Right renal cortex interstitium (tissue), 3 donors: ENCODE data around the gene DUS3L. TPM values are rescaled to one million over a fixed set of nuclear protein-coding genes. Genes with fewer than 3 reads are reported as not detected.

Experiments used
- DNase-seq, 3 donors: peaks; one replicate each; pipeline ENCODE4 v3.0.0-alpha.2; 2013; ENCODE audit warnings: low read depth in 3 of 3, low spot score in 2 of 3
- polyA plus RNA-seq, 3 donors: library from polyadenylated mRNA; unstranded; fragments of 120-200 nt; gene quantifications; one replicate each; pipeline ENCODE4 v1.2.1, GENCODE V29; 2013; ENCODE audit not compliant: insufficient read length in 3 of 3

The DUS3L gene
- polyA plus RNA-seq, 3 donors: 18.4 to 22.1 (median 20.9) TPM

DNA sequence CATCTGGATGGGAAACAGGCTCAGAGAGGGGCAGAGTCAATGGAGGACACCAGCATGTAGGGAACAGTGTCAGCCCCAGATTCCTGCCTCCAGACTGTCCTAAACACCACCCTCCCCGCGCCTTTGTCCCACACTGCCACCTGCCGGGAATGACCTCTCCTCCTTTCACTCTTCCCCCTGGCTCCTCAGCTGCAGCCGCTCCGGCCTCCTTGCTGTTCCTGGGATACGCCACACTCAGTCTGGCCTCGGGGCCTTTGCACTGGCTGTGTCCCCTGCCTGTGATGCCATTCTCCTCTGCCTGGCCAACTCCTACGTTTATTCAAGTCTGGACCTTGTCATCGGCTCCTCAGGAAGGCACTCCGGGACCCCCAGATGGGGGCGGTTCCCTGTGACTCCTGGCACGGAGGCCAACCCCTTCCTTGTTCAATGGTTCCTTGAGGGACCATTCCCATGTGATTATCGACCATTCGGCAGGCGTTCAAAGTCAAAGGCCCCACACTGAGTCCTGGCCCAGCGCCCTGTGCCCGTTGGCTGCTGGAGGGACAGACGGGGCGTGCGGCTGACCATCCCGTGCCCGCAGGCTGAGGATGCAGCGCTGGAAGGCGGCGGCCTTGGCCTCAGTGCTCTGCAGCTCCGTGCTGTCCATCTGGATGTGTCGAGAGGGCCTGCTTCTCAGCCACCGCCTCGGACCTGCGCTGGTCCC is 32.8 kb upstream of the DUS3L start:
- no peak for DNase-seq

- DNase-seq: no peak
Observed at GRCh38 chr19:5822181-5822844, 31.4 kb upstream of the DUS3L start.

- no peak for DNase-seq
Observed at GRCh38 chr19:5821521-5822180, 30.7 kb upstream of the DUS3L start.

- no peak for DNase-seq
Observed at GRCh38 chr19:5820785-5821184, 29.8 kb upstream of the DUS3L start.

GRCh38 chr19:5818594-5818993 is 27.6 kb upstream of the DUS3L start:
- no peak for DNase-seq

DNA sequence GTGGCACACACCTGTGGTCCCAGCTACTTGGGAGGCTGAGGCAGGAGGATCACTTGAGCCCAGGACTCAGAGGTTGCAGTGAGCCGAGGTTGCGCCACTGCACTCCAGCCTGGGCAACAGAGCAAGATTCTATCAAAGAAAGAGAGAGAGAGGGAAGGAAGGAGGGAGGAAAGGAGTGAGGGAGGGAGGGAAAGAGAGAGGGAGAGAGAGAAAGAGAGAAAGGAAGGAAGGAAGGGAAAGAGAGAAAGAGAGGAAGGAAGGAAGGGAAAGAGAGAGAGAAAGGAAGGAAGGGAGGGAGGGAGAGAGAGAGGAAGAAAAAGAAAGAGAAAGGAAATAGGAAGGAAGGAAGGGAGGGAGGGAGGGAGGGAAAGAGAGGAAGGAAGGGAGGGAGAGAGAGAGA is 26.3 kb upstream of the DUS3L start:
- no peak for DNase-seq

DNA sequence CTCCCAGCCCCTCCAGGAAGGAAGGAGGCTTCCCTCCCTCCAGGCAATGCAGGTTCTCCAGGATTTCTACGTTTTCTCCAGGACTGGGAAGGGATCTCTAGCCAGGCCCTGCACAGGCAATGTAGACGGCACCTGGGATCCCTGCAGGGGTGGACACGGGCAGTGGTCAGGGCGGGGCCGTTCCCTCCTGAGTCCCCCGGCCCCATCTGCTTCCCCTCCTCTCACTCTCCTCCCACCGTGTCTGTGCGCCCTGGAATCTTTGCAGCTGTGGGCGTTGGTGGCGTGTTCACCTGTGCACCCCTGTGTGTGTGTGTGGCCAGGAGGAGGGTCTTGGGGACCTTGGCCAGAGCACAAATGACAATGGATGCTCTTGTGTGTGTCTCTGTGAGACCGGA is 23.9 kb upstream of the DUS3L start:
- no peak for DNase-seq

GRCh38 chr19:5814123-5814851 is 23.3 kb upstream of the DUS3L start:
- DNase-seq: no peak

GRCh38 chr19:5811117-5811516 is 20.2 kb upstream of the DUS3L start:
- DNase-seq: no peak

DNA sequence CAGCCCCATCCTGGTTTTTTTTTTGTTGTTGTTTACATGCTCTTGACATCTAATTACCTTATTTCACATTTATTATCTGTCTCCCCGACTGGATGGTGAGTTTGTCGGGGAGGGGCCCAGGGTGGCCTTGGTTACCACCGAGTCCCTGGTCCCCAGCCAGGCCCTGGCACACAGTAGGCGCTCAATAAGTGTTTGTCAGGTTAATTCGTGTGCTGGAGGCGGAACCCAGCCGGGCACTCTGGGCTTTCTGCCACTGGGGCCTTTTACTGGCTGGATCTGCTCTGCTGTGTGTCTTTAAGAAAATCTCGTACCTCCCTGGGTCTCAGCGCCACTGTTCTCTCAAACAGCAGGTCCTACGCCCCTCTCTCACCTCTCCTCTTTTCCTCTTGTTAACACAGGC is 18.5 kb upstream of the DUS3L start:
- DNase-seq: no peak

- no peak for DNase-seq
Observed at GRCh38 chr19:5809053-5809452, 18.1 kb upstream of the DUS3L start.

GRCh38 chr19:5808120-5808816 is 17.3 kb upstream of the DUS3L start:
- DNase-seq: no peak

- DNase-seq: no peak
Observed at GRCh38 chr19:5806905-5807304, 15.9 kb upstream of the DUS3L start.

DNA sequence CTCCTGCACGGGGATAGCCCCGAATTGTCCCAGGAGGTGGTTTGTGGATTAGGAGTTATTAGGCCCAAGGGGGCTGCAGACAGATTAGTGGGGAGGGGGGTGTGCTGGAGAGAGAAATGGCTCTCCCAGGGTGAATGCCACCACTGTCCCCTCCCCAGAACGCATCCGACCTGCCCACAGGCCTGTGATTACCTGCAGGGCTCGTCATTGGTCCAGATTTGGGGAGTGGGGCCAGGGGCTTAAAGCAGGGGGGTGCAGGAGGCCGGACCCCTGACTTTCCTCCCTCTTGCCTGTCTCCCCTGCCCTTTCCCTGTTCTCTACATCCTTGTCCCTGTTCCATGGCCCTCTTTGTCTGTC is 15.1 kb upstream of the DUS3L start:
- DNase-seq: no peak

- DNase-seq: no peak
Observed at GRCh38 chr19:5805462-5806132, 14.6 kb upstream of the DUS3L start.

DNA sequence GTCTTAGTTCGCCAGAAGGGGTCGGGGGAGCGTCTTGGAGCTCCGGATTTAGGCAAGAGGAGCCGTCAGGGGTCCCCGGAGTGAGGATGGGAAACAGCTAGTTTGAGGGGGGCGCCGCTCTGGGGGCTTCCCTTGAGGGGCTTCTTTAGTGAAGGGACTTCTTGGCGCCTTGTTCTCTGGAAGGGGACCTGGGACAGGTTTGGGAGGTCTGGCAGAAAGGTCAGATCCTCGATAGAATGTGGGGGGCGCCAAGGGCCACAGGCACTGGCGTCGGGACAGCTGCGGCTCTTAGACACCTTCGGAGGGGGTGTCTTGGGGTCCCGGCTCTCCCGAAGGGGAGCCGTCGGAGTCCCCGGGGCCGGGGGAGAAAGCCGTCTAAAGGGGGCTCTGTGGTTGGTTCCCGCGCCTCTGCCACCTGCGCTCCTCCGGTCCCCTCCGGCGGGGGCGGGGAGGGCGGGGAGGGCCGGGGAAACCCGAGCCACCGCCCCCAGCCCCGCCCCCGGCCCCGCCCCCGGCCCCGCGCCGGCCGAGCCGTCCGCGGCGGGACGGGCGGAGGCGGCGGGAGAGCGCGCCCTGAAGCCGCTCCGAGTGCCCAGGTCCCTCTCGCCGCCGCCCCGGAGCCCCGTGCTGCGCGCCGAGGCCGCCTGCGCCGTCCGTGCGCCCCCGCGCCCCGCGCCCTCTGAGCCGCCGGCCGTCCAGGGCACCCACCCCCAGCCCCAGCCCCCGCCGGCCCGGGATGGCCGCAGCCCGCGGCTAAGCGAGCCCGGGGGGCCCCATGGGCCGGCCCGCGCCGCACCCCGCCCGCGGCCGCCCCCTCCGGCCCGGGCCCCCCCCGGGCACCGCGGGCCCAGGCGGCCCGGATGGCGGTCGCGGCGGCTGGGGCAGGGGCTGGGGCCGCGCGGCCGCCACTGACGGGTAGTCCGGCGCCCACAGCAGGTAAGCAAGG is 13.8 kb upstream of the DUS3L start, which contains the start of gene NRTN:
NRTN (plus strand) TSS at position 552 of the 946 bp plus-strand sequence. CDS start 19,099 bp downstream, outside the sequence.
- no peak for DNase-seq

GRCh38 chr19:5803752-5804515 is 13.0 kb upstream of the DUS3L start:
- peak; percentile 68 to 87 (median 87) for DNase-seq

DNA sequence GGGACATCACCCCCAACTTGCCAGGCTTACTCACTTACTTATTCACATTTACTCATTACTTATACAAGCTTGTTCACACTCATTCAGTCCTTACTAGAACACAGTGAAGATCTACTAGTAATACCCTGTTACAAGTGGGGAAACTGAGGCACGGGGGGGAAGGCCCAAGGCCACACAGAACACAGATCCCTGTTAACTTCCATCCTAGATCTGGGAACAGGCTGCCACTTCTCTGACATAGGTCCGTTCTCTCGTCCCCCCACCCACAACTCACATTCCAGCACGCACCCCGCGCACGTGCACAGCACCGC is 12.4 kb upstream of the DUS3L start:
- DNase-seq: no peak
